Thyroid gland (tissue), 4 donors: ENCODE data around the gene PRDX6. TPM values are rescaled to one million over a fixed set of nuclear protein-coding genes. Genes with fewer than 3 reads are reported as not detected.
A peak's percentile ranks its signal among the peaks of the same experiment; 100 is the strongest.
"Not testable (repeated sequence)": the region's sequence is repeated elsewhere in the genome, so short reads cannot be mapped to it uniquely, and the experiment has no call there.

ENCODE experiments used
- DNase-seq, 2 donors: peaks; one replicate each; pipeline ENCODE4 v3.0.0-alpha.2; 2019
- H3K27ac ChIP-seq, 3 donors: fragments of 200-600 bp; sonication (generic); 1 replicate in 2 of 3; 2 replicates in 1 of 3; pipeline ENCODE4 v1.5.1; 2016 to 2019; ENCODE audit warnings: mild to moderate bottlenecking in 1 of 3, moderate library complexity in 1 of 3
- H3K27me3 ChIP-seq: fragments of 200-600 bp; sonication (generic); one replicate; pipeline ENCODE4 v1.5.1; 2019
- H3K36me3 ChIP-seq, 2 donors: fragments of 200-600 bp; sonication (generic); one replicate each; pipeline ENCODE4 v1.5.1; 2016 to 2019
- H3K4me1 ChIP-seq, 2 donors: fragments of 200-600 bp; sonication (generic); one replicate each; pipeline ENCODE4 v1.5.1; 2017 to 2019
- H3K4me3 ChIP-seq, 3 donors: fragments of 200-600 bp; sonication (generic); replicated peaks in 1 of 3; 1 replicate in 2 of 3; 2 replicates in 1 of 3; pipeline ENCODE4 v1.5.1; 2016; ENCODE audit warnings: mild to moderate bottlenecking in 1 of 3
- H3K9me3 ChIP-seq: fragments of 200-600 bp; sonication (generic); one replicate; pipeline ENCODE4 v1.5.1; 2017
- CTCF ChIP-seq, 6 experiments: fragments of 200-600 bp in 3 of 6; fragments of 450-650 bp in 3 of 6; sonication (generic) in 3 of 6; IDR thresholded peaks; one replicate each; pipeline ENCODE4 v1.5.1; 2016 to 2019; ENCODE audit warnings: antibody characterized with exemption in 6 of 6, mild to moderate bottlenecking in 2 of 6, inconsistent platforms in 1 of 6, moderate library complexity in 1 of 6
- POLR2A ChIP-seq, 2 donors: fragments of 450-650 bp; IDR thresholded peaks; one replicate each; pipeline ENCODE4 v1.6.1; 2017; ENCODE audit warnings: antibody characterized with exemption in 2 of 2, mild to moderate bottlenecking in 2 of 2, moderate library complexity in 1 of 2
- WGBS, 2 donors: methylation state at CpG; one replicate each; pipeline ENCODE4 v1.1.5; 2017; 5-methylcytosine and 5-hydroxymethylcytosine counted together
- intact Hi-C: fragments of 100-400 bp; cut with DNase I; formaldehyde crosslinking; loops from one replicate; pipeline ENCODE4 v1.15.1; 2023
- total RNA-seq, 4 donors: library from RNA; depleted of rRNA; stranded (reverse); fragments of >200 nt; gene quantifications; one replicate each; pipeline ENCODE4 v1.2.3, GENCODE V29; 2016

The PRDX6 gene
- total RNA-seq, 4 donors from 2014 or later, result 161 to 301 (median 233) TPM

GRCh38 chr1:173451981-173452380, 25.2 kb upstream of the PRDX6 start:
- 24 to 36% methylated on average over 2 of the region's 2 CpGs for WGBS, 2 donors
- intact Hi-C loops, result no loop called here
- DNase-seq, result peak; percentile 92 to 93
- Histone ChIP-seq H3K4me1 (peaks cover 5 to 14% of the 10 kb centered on the region in 2 donors), H3K27me3 (no peaks in the 10 kb centered on the region), H3K9me3 (no peaks in the 10 kb centered on the region), H3K27ac (peak overlapping the region; percentile 13 to 86 (median 77)), H3K4me3 (no peak overlapping the region), H3K36me3 (no peaks in the 10 kb centered on the region)
- TF ChIP-seq CTCF (IDR thresholded peaks at IDR 0.05) (no peak), POLR2A (IDR thresholded peaks at IDR 0.05) (no peak)

GRCh38 chr1:173453982-173454381, 23.2 kb upstream of the PRDX6 start:
- peaks cover 5 to 14% of the 10 kb centered on the region in 2 donors for H3K4me1 ChIP-seq
- peak overlapping the region in 1 of 3 donors; percentile 21 for H3K27ac ChIP-seq
- DNase-seq, result no peak
- no peaks in the 10 kb centered on the region for H3K36me3 ChIP-seq
- H3K27me3 ChIP-seq, result no peaks in the 10 kb centered on the region
- no peak overlapping the region for H3K4me3 ChIP-seq
- intact Hi-C loops, result no loop called here
- TF ChIP-seq POLR2A (IDR thresholded peaks at IDR 0.05), result no peak
- H3K9me3 ChIP-seq, result no peaks in the 10 kb centered on the region

GRCh38 chr1:173454966-173455524, 22.1 kb upstream of the PRDX6 start:
- TF ChIP-seq CTCF (IDR thresholded peaks at IDR 0.05), result no peak
- no peak for TF ChIP-seq POLR2A (IDR thresholded peaks at IDR 0.05)
- intact Hi-C loops, result no loop called here
- no peak overlapping the region for H3K4me3 ChIP-seq
- H3K36me3 ChIP-seq, result no peaks in the 10 kb centered on the region
- DNase-seq, result no peak
- H3K9me3 ChIP-seq, result no peaks in the 10 kb centered on the region
- H3K27ac ChIP-seq, result no peak overlapping the region
- H3K4me1 ChIP-seq, result peaks cover 5 to 14% of the 10 kb centered on the region in 2 donors
- WGBS, 2 donors, result 92 to 97% methylated on average over 4 of the region's 4 CpGs
- no peaks in the 10 kb centered on the region for H3K27me3 ChIP-seq

DNA sequence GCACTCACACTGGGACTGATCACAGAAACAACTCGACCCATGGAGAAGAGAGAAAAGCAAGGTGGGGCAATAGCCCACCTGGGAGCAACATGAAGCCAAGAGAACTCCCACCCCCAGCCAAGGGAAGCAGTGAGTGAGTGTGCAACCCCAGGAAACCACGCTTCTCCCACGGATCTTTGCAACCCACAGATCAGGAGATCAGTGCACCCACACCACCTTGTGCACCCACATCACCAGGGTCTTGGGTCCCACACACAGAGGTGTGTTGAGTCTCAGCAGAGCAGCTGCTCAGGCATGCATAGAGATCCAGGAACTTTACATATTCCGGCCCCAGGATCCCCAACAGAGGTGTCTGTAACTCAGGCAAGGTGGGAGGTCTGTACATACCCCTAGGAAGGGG, 17.2 kb upstream of the PRDX6 start:
- Histone ChIP-seq H3K36me3 (peaks cover 0 to 4% of the 10 kb centered on the region in 2 donors), H3K4me3 (no peak overlapping the region), H3K27me3 (no peaks in the 10 kb centered on the region), H3K9me3 (no peaks in the 10 kb centered on the region), H3K27ac (no peak overlapping the region), H3K4me1 (no peaks in the 10 kb centered on the region)
- DNase-seq, result no peak
- WGBS, 2 donors, result 80 to 92% methylated on average over 4 of the region's 4 CpGs
- TF ChIP-seq POLR2A (IDR thresholded peaks at IDR 0.05) (no peak), CTCF (IDR thresholded peaks at IDR 0.05) (no peak)
- intact Hi-C loops, result no loop called here

DNA sequence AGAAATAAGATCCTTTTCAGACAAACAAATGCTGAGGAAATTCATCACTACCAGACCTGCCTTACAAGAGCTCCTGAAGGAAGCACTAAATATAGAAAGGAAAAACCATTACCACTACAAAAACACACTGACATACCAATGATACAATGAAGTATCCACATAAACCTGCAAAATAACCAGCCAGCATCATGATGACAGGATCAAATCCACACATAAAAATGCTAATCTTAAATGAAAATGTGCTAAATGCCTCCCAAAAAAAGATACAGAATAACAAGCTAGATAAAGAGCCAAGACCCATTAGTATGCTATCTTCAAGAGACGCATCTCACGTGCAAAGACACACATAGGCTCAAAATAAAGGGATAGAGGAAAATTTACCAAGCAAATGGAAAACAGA, 14.5 kb upstream of the PRDX6 start:
- H3K4me1 ChIP-seq, H3K4me3 ChIP-seq, H3K9me3 ChIP-seq, intact Hi-C loops, H3K27me3 ChIP-seq, H3K27ac ChIP-seq, DNase-seq, H3K36me3 ChIP-seq: not testable (repeated sequence)
- WGBS, 2 donors, result 93 to 94% methylated on average over 2 of the region's 2 CpGs

DNA sequence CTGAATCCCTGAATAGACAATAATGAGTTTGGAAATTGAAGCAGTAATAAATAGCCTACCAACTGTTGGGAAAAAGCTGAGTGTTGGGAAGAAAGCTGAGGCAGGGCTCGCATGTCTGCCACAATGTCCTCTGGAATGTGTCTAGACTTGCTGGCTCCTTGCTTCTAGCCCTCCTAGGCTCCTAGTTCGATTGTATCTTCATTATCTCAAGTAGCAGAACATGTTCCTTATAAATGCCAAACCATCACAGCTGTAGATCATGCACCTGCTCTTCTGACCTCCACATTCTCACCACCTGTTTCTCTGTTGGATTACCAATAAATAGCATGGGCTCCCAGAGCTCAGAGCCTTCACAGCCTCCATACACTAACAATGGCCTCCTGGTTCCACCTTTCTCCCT, 12.9 kb upstream of the PRDX6 start:
- DNase-seq, intact Hi-C loops, H3K27me3 ChIP-seq, H3K4me3 ChIP-seq, H3K4me1 ChIP-seq, H3K27ac ChIP-seq, H3K36me3 ChIP-seq, H3K9me3 ChIP-seq: not testable (repeated sequence)
- 71 to 72% methylated on average over 2 of the region's 2 CpGs for WGBS, 2 donors

DNA sequence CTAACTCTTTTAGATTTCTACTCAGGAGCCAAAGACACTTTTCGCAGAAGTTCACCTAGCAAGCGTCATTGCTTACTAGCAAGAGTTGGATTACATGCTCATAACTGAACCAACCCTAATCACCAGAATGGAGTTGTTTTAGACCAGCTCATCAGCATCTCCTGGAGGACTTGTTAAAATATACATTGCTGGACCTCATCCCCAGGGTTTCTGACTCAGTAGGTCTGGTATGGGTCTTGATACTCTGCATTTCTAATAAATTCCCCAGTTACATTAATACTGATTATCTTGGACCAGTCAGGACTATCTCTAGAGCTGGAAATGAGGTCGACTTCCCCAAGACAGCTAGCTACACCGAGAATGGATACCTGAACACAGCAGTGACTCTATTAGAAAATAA, 9.7 kb upstream of the PRDX6 start:
- Histone ChIP-seq H3K36me3 (no peaks in the 10 kb centered on the region), H3K4me1 (no peaks in the 10 kb centered on the region), H3K9me3 (no peaks in the 10 kb centered on the region), H3K27me3 (no peaks in the 10 kb centered on the region), H3K4me3 (no peak overlapping the region), H3K27ac (no peak overlapping the region)
- TF ChIP-seq CTCF (IDR thresholded peaks at IDR 0.05) (no peak), POLR2A (IDR thresholded peaks at IDR 0.05) (no peak)
- DNase-seq, result no peak
- intact Hi-C loops, result no loop called here
- 91 to 94% methylated on average over 4 of the region's 4 CpGs for WGBS, 2 donors
